ENCODE results near the gene MED10. TPM values are rescaled to one million over a fixed set of nuclear protein-coding genes. Genes with fewer than 3 reads are reported as not detected.

Gene MED10
- total and polyA plus RNA-seq, 9 of the 15 experiments (the other 6 are each of a cell fraction or from before 2014, with no cell fraction given), result 23.8 to 83.4 (median 58.8) TPM

GRCh38 chr5:6408627-6409446 lies 30.5 kb upstream of the MED10 start (continued):
- TF ChIP-seq GTF2E2 (tag; IDR thresholded peaks at IDR 0.05), result 0 out of 2 replicates have a peak, but pooled peaks have one; percentile 78
- TF ChIP-seq MLX (CRISPR knock-in tag; conservative IDR thresholded peaks at IDR 0.05), result no peak
- TF ChIP-seq ATF2 (CRISPR knock-in tag; IDR thresholded peaks at IDR 0.05), result peak; percentile 84; the same call in 1 of the 2 replicates
- TF ChIP-seq SNIP1 (IDR thresholded peaks at IDR 0.05; ENCODE audit: low read depth), result no peak
- TF ChIP-seq CLOCK (CRISPR knock-in tag; IDR thresholded peaks at IDR 0.05; ENCODE audit: borderline replicate concordance), result no peak
- TF ChIP-seq POU5F1 (IDR thresholded peaks at IDR 0.05; ENCODE audit: borderline replicate concordance, low read depth, low read length, partially characterized antibody), result no peak
- peak; percentile 74; the same call in 1 of the 2 replicates for TF ChIP-seq SMARCA4 (IDR thresholded peaks at IDR 0.05)
- TF ChIP-seq EP300 (IDR thresholded peaks at IDR 0.05; ENCODE audit: low read length), result peak; percentile 78
- TF ChIP-seq MCM7 (IDR thresholded peaks at IDR 0.05), result no peak
- no peak for TF ChIP-seq ZBTB5 (IDR thresholded peaks at IDR 0.05)
- no peak for TF ChIP-seq ZNF592 (IDR thresholded peaks at IDR 0.05)
- TF ChIP-seq CEBPG (CRISPR knock-in tag; IDR thresholded peaks at IDR 0.05), result peak; percentile 97
- TF ChIP-seq CEBPG (tag; conservative IDR thresholded peaks at IDR 0.05 in 1 of 2, IDR thresholded peaks at IDR 0.05 in 1 of 2), result peak; percentile 97 to 100
- peak; percentile 39 to 48; a peak in 3 of 4 replicates for TF ChIP-seq FOXA3 (CRISPR knock-in tag; conservative IDR thresholded peaks at IDR 0.05 in 1 of 2, IDR thresholded peaks at IDR 0.05 in 1 of 2)

Data from K562 (cell line).